Activated T-helper 9 cell treated with anti-CD3 and anti-CD28 coated beads, Interleukin-2, amount 50 U/mL, for 16 hours (primary cell): ENCODE data around the gene MYO5A.
"Not testable (repeated sequence)": the region's sequence is repeated elsewhere in the genome, so short reads cannot be mapped to it uniquely, and the experiment has no call there.

ENCODE experiments used
- DNase-seq: peaks from one replicate; pipeline ENCODE4 v3.0.0-alpha.2; 2020; ENCODE audit warnings: low read depth

Gene MYO5A

GRCh38 chr15:52505151-52505550, 23.5 kb downstream of the MYO5A start:
- no peak for DNase-seq

DNA sequence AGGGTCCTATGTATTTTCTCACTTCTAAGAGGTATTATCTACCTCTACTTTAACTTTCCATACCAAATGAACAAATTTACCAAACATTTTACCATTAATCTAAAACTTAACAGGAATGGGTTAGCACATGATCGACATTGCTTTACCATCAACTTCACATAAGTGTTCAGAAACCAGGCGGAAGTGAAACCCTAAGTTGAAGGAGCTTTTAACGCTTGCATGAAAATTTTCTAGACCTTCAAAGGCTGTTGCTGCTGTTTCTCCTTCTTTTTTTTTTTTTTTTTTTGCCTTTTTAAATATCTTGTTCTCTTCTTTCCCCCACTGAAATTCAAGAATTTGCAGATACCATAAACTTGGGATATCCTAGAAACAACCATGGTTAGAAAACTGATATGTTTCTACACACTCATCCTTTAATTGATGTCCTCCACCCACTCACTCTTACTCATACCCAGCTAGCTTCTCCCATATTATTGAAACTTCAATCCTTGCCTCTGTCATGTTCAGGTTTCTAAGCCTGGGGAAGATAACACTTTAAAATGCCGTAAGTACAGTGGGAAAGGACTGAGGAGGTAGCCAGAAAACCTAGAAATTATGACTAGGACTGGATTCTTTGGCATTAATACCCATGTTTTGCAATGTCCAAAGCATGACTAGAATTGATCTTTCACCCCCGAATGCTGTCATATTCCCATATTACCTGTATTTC, 24.7 kb downstream of the MYO5A start:
- no peak for DNase-seq

DNA sequence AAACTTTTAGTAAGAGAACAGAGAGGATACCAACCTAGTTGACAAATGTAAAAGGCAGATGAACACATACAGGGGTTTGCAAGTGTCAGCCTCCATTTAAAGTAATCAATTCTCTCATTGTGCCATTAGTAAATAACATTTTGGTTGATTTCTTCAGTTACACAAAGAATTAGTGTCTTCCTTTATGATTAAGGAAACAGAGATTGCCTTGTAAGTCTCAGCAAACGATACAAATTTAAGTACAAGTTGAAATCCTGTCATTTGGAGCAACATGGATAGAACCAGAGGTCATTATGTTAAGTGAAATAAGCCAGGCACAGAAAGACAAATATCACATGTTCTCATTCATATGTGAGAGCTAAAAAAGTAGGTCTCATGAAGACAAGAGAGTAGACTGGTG, 26.1 kb downstream of the MYO5A start:
- no peak for DNase-seq

GRCh38 chr15:52499506-52499905, 29.2 kb downstream of the MYO5A start:
- no peak for DNase-seq

DNA sequence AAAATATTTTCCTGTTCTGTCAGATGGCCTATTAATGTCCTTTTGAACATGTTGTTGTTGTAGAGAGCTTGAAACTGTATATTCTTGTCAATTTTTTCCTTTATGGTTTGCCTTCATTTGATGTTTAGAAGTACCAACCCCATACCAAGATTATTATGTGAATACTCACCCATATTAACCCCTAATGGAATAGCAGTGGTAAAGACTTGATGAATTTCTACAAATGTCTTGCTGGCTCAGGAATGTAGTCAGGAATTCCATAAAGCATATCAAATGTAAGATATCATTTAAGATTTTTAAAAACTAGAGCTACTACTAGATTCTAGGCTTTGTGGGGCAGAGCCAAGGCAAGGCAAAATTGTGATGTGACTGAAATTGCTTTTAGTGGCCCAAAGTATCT, 30.0 kb downstream of the MYO5A start:
- no peak for DNase-seq

DNA sequence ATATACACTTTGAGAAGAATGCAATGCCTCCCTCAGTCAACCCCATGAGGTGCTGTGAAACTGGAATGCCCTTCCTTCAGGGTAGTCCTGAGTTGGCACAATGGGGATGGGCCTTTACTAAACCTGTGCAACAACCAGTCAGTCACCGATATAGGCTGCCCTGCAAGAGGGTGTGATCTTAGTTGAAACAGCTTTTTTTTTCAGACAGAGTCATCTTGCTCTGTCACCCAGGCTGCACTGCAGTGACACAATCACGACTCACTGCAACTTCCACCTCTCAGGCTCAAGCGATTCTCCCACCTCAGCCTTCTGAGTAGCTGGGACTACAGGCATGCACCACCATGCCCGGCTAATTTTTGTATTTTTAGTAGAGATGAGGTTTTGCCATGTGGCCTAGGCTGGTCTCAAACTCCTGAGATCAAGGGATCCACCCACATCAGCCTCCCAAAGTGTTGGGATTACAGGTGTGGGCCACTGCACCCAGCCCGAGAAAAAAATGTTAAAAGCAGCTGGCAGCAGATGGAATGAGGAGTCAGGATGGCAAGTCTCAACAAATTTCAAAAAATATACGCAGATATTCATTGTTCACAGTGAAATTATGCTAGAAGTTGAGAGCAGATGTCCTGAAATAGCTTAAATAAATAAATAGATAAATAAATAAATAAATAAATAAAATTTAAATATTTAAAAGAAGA, 31.8 kb downstream of the MYO5A start:
- peak; percentile 4 for DNase-seq

DNA sequence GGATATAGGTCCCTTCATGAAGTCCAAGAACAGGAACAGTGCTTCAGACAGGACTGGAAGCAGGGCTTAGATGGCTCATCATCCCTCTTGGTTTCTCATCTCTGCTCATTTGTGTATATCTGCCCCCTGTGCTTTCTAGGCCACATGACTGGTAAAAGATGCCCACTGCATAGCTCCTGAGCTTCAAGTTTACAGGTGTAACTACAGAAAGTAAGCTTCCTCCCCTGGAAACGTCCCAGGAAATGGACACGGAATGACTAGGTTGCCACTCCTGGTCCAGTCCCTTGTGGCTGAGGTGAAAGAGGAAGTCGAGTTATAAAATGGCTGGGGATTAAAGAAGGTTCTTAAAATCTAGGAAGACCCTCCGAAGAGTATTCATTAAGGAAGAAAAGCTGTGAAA, 32.5 kb downstream of the MYO5A start:
- DNase-seq, result no peak

- DNase-seq, result no peak
Observed at GRCh38 chr15:52495125-52495524, 33.6 kb downstream of the MYO5A start.

DNA sequence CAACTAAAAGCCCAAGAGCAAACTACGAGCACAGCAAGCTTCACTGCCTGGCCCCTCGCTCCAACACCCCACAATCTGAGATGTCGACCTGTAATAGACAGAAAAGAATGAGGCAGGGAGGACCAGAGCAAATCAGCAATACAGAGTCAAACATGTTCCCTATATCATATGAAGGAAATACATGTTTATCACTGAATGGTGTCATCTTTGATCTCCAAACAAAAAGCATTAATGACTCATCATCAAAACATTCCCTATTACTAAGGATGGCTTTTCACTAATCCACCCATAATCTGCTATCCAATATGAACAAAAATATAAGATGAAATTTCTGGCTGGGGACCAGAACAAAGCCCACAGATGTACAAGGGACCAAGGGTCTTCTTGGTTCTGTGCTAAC, 34.7 kb downstream of the MYO5A start:
- DNase-seq, result no peak

GRCh38 chr15:52492132-52492531, 36.5 kb downstream of the MYO5A start:
- no peak for DNase-seq

DNA sequence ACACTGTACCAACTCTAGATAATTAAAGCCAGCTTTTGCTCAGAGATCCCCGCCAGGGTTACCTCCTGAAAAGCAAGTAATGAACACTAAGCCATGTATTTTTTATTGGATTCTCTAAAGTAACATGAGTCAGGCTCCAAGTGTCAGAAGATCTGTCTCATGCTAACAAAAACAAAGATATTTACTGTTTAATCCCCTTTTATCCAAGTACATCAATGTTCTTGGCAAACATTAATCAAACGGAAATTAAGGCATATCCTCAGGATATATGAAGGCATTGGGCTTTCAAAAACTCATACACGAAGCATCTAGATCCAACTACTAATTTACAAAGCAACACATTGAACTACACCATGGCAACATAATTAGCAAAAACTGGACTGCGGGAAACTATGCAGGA, 37.2 kb downstream of the MYO5A start:
- DNase-seq, result no peak

DNA sequence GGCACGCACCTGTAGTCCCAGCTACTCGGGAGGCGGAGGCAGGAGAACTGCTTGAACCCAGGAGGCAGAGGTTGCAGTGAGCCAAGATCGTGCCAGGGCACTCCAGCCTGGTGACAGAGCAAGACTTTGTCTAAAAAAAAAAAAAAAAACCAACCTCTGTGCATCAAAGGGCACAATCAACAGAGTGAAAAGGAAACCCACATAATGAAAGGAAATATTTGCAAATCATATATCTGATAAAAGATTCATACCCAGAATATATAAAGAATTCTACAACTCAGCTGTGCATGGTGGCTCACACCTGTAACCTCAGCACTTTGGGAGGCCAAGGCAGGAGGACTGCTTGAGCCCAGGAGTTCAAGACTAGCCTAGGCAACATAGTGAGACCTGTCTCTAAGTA, 39.2 kb downstream of the MYO5A start:
- not testable (repeated sequence) for DNase-seq

DNA sequence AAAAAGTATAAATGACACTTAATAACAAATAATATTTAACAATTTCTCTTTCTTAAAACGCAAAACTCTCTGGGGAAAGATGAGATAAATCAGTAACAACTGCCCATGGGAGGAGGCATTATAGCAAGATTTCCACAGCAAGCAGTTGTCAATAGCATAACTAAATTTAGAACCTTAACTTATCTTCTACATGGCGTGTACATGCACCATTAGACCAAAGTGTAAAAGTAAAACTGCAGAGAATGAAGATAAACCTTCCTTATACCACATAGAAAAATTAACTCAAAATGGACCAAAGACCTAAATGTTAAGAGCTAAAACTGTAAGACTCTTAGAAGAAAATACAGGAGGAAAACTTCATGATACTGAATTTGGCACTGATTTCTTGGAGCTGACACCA, 39.9 kb downstream of the MYO5A start:
- no peak for DNase-seq

- no peak for DNase-seq
Observed at GRCh38 chr15:52486003-52486996, 42.4 kb downstream of the MYO5A start.

GRCh38 chr15:52485290-52485689, 43.4 kb downstream of the MYO5A start:
- DNase-seq, result no peak

DNA sequence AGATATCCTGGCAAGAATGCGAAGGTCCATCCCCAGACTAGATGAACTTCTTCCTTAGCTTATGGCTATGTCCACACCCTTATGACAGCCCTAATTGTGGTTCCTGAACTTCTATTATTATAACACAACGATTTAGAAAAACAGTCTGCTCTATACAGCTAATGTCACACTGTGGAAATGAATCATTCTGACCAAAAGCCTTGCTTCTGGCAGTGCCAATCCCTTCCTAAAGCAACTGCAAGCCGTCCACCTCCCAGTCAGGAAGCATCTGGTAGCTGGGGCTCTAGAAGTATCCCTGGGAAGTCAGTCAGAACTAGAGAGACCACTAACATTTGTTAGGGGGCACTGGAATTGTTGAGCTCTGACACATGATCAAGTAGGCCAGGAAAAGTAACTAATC, 45.0 kb downstream of the MYO5A start:
- DNase-seq, result no peak

- no peak for DNase-seq
Observed at GRCh38 chr15:52481915-52482314, 46.8 kb downstream of the MYO5A start.

DNA sequence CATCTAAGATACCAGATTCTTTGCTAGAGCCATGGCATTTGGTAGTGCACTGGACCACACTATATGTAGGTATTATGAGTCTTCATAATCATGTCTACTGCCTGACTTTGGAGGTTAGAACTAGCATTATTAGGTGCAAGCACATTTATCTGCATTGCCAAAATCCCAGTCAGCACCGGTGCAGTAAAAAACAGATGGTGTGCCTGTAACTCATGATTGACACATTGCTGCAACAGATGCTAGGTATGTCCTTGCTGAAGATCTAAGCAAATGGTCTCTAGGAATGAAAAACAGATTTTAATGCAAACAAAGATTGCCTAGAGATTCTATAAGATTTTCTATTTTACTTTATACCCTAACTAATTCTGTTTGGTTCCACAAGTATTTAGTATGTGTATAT, 47.7 kb downstream of the MYO5A start:
- DNase-seq, result no peak

GRCh38 chr15:52466716-52467115, 62.0 kb downstream of the MYO5A start:
- no peak for DNase-seq

- peak; percentile 46 for DNase-seq
Observed at GRCh38 chr15:52466134-52466701, 62.5 kb downstream of the MYO5A start.

GRCh38 chr15:52464478-52464877, 64.2 kb downstream of the MYO5A start:
- DNase-seq, result no peak

DNA sequence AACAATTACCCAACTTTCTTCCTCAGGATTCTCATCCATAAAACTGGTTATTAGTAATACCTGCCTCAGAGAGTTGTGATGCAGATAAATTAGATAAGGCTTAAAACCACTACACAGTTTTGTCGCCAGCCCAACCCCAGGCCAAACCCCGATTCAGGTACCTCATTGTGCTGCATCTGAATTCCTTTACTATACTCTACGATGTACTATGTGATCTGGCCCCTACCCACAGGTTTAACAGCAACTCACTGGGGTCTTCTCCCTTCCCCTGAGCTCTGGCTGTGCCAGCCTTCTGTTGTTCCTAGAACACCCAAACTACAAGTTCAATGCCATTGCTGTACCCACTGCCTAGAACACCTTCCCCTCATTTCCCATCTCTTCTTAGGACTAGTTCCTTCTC, 64.6 kb downstream of the MYO5A start:
- DNase-seq, result no peak
